SK-N-SH (cell line): ENCODE data around the gene ERC2. TPM values are rescaled to one million over a fixed set of nuclear protein-coding genes. Genes with fewer than 3 reads are reported as not detected.

Experiments used
- CTCF ChIA-PET: fragments of 300-600, 350-600 bp; formaldehyde crosslinking; extraction: SDS; loops from one replicate; lab custom pipeline; 2021; lab: Yijun Ruan, JAX
- POLR2A ChIA-PET: fragments of 350-600 bp; sonication (Branson Sonifier 250); formaldehyde crosslinking; extraction: SDS; loops from one replicate; lab custom pipeline; 2020; ENCODE audit warnings: antibody characterized with exemption, inconsistent platforms; lab: Yijun Ruan, JAX
- DNase-seq: peaks from one replicate; pipeline ENCODE4 v3.0.0; 2012
- H2AFZ ChIP-seq: fragments of 200-600 bp; sonication (generic); 2 replicates; pipeline ENCODE4 v1.8.1; 2016; ENCODE audit warnings: antibody characterized with exemption, mild to moderate bottlenecking, low read depth
- H3F3A ChIP-seq: fragments of 200-600 bp; sonication (generic); replicated peaks from 2 replicates; pipeline ENCODE3; 2016; ENCODE audit warnings: antibody characterized with exemption, mild to moderate bottlenecking; ENCODE audit not compliant: insufficient read depth
- H3K27ac ChIP-seq, 2 experiments: fragments of 200-500 bp in 1 of 2; fragments of 200-600 bp in 1 of 2; sonication (Bioruptor generic) in 1 of 2; sonication (generic), shearing (Covaris generic) in 1 of 2; 2 replicates each; pipeline versions ENCODE4 v1.5.1 to v1.6.1; 2014 to 2016; ENCODE audit warnings: low read depth in 2 of 2, inconsistent platforms in 1 of 2, low read length in 1 of 2, mild to moderate bottlenecking in 1 of 2, mixed read lengths in 1 of 2
- H3K27me3 ChIP-seq: fragments of 200-600 bp; sonication (generic), shearing (Covaris generic); 2 replicates; pipeline ENCODE4 v1.6.1; 2016; ENCODE audit warnings: mixed run types; ENCODE audit not compliant: insufficient read depth
- H3K36me3 ChIP-seq, 2 experiments: fragments of 200-500 bp in 1 of 2; fragments of 200-600 bp in 1 of 2; sonication (Bioruptor generic) in 1 of 2; sonication (generic) in 1 of 2; replicated peaks in 1 of 2; 2 replicates each; pipeline versions ENCODE3 to v1.5.1; 2014 to 2016; ENCODE audit warnings: low read length in 1 of 2, mild to moderate bottlenecking in 1 of 2; ENCODE audit not compliant: insufficient read depth in 2 of 2, control insufficient read depth in 1 of 2
- H3K4me1 ChIP-seq, 2 experiments: fragments of 200-500 bp in 1 of 2; fragments of 200-600 bp in 1 of 2; sonication (Bioruptor generic) in 1 of 2; sonication (generic), shearing (Covaris generic) in 1 of 2; 2 replicates each; pipeline versions ENCODE4 v1.5.1 to v1.6.1; 2014 to 2016; ENCODE audit warnings: low read depth in 1 of 2, low read length in 1 of 2, mixed run types in 1 of 2; ENCODE audit not compliant: insufficient read depth in 2 of 2, control insufficient read depth in 1 of 2
- H3K4me2 ChIP-seq: fragments of 200-600 bp; sonication (generic), shearing (Covaris generic); 2 replicates; pipeline ENCODE4 v1.6.1; 2017; ENCODE audit warnings: mixed run types
- H3K4me3 ChIP-seq, 2 experiments: fragments of 200-500 bp in 1 of 2; fragments of 200-600 bp in 1 of 2; sonication (Bioruptor generic) in 1 of 2; sonication (generic), shearing (Covaris generic) in 1 of 2; 2 replicates each; pipeline versions ENCODE4 v1.5.1 to v1.8.1; 2014 to 2016; ENCODE audit warnings: low read depth in 2 of 2, inconsistent platforms in 1 of 2, low read length in 1 of 2, mild to moderate bottlenecking in 1 of 2, mixed read lengths in 1 of 2, moderate library complexity in 1 of 2
- H3K79me2 ChIP-seq: fragments of 200-600 bp; sonication (generic); 2 replicates; pipeline ENCODE4 v1.8.1; 2017; ENCODE audit warnings: mild to moderate bottlenecking; ENCODE audit not compliant: insufficient read depth
- H3K9ac ChIP-seq: fragments of 200-600 bp; sonication (generic); 2 replicates; pipeline ENCODE4 v1.6.1; 2017; ENCODE audit warnings: mixed run types
- H3K9me2 ChIP-seq: fragments of 200-600 bp; sonication (generic); 2 replicates; pipeline ENCODE4 v1.6.1; 2017; ENCODE audit warnings: mixed run types
- H3K9me3 ChIP-seq: fragments of 200-600 bp; sonication (generic); 2 replicates; pipeline ENCODE4 v1.6.1; 2017; ENCODE audit warnings: mixed run types, mild to moderate bottlenecking, moderate library complexity
- H4K20me1 ChIP-seq: fragments of 200-600 bp; sonication (generic); 2 replicates; pipeline ENCODE4 v1.6.1; 2017; ENCODE audit warnings: mild to moderate bottlenecking, mixed run types; ENCODE audit not compliant: insufficient read depth
- CHD2 ChIP-seq: fragments of 150-350 bp; IDR thresholded peaks from 2 replicates; pipeline ENCODE4 v1.6.1; 2018; ENCODE audit warnings: low read length; ENCODE audit not compliant: partially characterized antibody
- ELF1 ChIP-seq: IDR thresholded peaks from 2 replicates; pipeline ENCODE4 v1.4.0; 2012
- FOSL2 ChIP-seq: IDR thresholded peaks from 2 replicates; pipeline ENCODE4 v1.4.0; 2012; ENCODE audit warnings: low read depth, mild to moderate bottlenecking, moderate library complexity, borderline replicate concordance
- FOXJ3 ChIP-seq: sonication (generic); formaldehyde crosslinking; IDR thresholded peaks from 2 replicates; pipeline ENCODE4 v1.5.1; 2020; ENCODE audit warnings: mild to moderate bottlenecking, missing genetic modification reagents
- FOXM1 ChIP-seq: IDR thresholded peaks from 2 replicates; pipeline ENCODE4 v1.4.0; 2012; ENCODE audit warnings: low read depth, mild to moderate bottlenecking
- GABPA ChIP-seq: IDR thresholded peaks from 2 replicates; pipeline ENCODE4 v1.4.0; 2012; ENCODE audit warnings: low read depth, mild to moderate bottlenecking
- JUND ChIP-seq: IDR thresholded peaks from 2 replicates; pipeline ENCODE4 v1.4.0; 2012
- MEF2A ChIP-seq: IDR thresholded peaks from 2 replicates; pipeline ENCODE4 v1.4.0; 2012; ENCODE audit warnings: low read depth, borderline replicate concordance
- MXI1 ChIP-seq: IDR thresholded peaks from 2 replicates; pipeline ENCODE4 v1.6.1; 2012; ENCODE audit warnings: mild to moderate bottlenecking, low read depth, low read length, improper control_type of control experiment
- NFIC ChIP-seq: IDR thresholded peaks from 2 replicates; pipeline ENCODE4 v1.4.0; 2012; ENCODE audit warnings: borderline replicate concordance
- POLR2AphosphoS5 ChIP-seq: IDR thresholded peaks from 2 replicates; pipeline ENCODE4 v1.6.1; 2012; ENCODE audit warnings: low read depth, low read length
- RCOR1 ChIP-seq: fragments of 150-350 bp; IDR thresholded peaks from 2 replicates; pipeline ENCODE4 v1.6.1; 2017; ENCODE audit warnings: antibody characterized with exemption, low read length
- RXRA ChIP-seq: IDR thresholded peaks from 2 replicates; pipeline ENCODE4 v1.4.0; 2012; ENCODE audit warnings: low read depth, mild to moderate bottlenecking, borderline replicate concordance
- SIN3A ChIP-seq: IDR thresholded peaks from 2 replicates; pipeline ENCODE4 v1.6.1; 2012; ENCODE audit warnings: low read depth, mild to moderate bottlenecking, low read length, moderate library complexity, borderline replicate concordance
- TAF1 ChIP-seq: IDR thresholded peaks from 2 replicates; pipeline ENCODE4 v1.6.1; 2012; ENCODE audit warnings: low read depth, mild to moderate bottlenecking, low read length, moderate library complexity, borderline replicate concordance
- TCF12 ChIP-seq: IDR thresholded peaks from 2 replicates; pipeline ENCODE4 v1.4.0; 2012
- YY1 ChIP-seq: IDR thresholded peaks from 2 replicates; pipeline ENCODE4 v1.4.0; 2012; ENCODE audit warnings: low read depth, mild to moderate bottlenecking
- WGBS: methylation state at CpG from one replicate; pipeline ENCODE4 v1.1.6; 2017; ENCODE audit warnings: low lambda C conversion rate; 5-methylcytosine and 5-hydroxymethylcytosine counted together
- polyA plus RNA-seq, 3 experiments: library from polyadenylated mRNA; depleted of rRNA; stranded (reverse); fragments of >200 nt; gene quantifications; 2 replicates each; pipeline ENCODE4 v1.2.3, GENCODE V29; 2012
- TF ChIP-seq, protein P1 (sequence below): fragments of 200-600 bp; sonication (generic); IDR thresholded peaks from 2 replicates; pipeline ENCODE4 v1.6.1; 2017; ENCODE audit warnings: antibody characterized with exemption, mild to moderate bottlenecking, moderate library complexity

Gene ERC2
- polyA plus RNA-seq, 1 of the 3 experiments (the other 2 are of a cell fraction): 1.6 TPM

- H3F3A ChIP-seq: no peaks in the 10 kb centered on the region
- H3K4me3 ChIP-seq: no peak overlapping the region
- H3K9ac ChIP-seq: no peak overlapping the region
- H3K4me1 ChIP-seq: peaks cover 0 to 12% of the 10 kb centered on the region in 2 experiments; a peak in 1 of 4 replicates
- no peaks in the 10 kb centered on the region for H3K9me2 ChIP-seq
- POLR2A ChIA-PET: no interaction called here
- no peaks in the 10 kb centered on the region for H3K27me3 ChIP-seq
- WGBS: 50% methylated on average over 3 of the region's 3 CpGs
- H3K36me3 ChIP-seq: no peaks in the 10 kb centered on the region
- no peaks in the 10 kb centered on the region for H3K9me3 ChIP-seq
- no peak overlapping the region for H3K4me2 ChIP-seq
- no peak for DNase-seq
- H2AFZ ChIP-seq: no peak overlapping the region
- TF ChIP-seq NFIC (no peak), POLR2AphosphoS5 (no peak), CHD2 (no peak), FOXM1 (no peak), FOSL2 (no peak), TCF12 (no peak)
- no peaks in the 10 kb centered on the region for H3K79me2 ChIP-seq
- CTCF ChIA-PET: interaction anchor here (0.9 to 1.0 kb wide), 2 partner anchors 16 to 46 kb away, joined by 3 read pairs; no protein-coding TSS in a partner anchor
- H3K27ac ChIP-seq: no peak overlapping the region
- no peaks in the 10 kb centered on the region for H4K20me1 ChIP-seq
Observed at GRCh38 chr3:55675478-55675877, 792.8 kb downstream of the ERC2 start.

DNA sequence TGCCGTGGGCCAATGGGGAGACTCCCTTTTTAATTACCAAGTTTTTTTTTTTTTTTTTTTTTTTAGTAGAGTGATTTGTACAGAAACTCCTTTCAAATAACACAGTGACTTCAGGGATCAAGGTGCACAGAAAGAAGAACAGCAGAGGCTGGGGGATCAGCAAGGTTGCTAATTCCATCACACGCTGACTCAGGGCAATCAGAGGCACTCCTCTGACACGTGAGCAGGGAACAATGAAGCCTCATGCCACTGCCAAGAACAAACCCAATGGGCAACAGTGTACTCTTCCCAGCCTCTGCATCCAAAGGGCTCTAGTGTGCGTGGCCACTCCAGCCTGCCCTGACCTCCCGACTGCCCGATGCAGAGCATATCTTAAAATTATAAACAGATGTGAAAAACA is 794.5 kb downstream of the ERC2 start:
- no peaks in the 10 kb centered on the region for H3F3A ChIP-seq

More for the DNA sequence above, 794.5 kb downstream of the ERC2 start:
- H3K4me1 ChIP-seq: peaks cover 0 to 10% of the 10 kb centered on the region in 2 experiments; a peak in 1 of 4 replicates
- no peak overlapping the region for H3K27ac ChIP-seq
- H3K9me3 ChIP-seq: no peaks in the 10 kb centered on the region
- WGBS: 63% methylated on average over 5 of the region's 6 CpGs
- H3K4me2 ChIP-seq: no peak overlapping the region
- H3K27me3 ChIP-seq: no peaks in the 10 kb centered on the region
- no peaks in the 10 kb centered on the region for H3K9me2 ChIP-seq
- no peaks in the 10 kb centered on the region for H3K36me3 ChIP-seq
- no peak for TF ChIP-seq MEF2A
- no peak for TF ChIP-seq FOXJ3
- TF ChIP-seq GABPA: no peak
- TF ChIP-seq JUND: no peak
- no peak for TF ChIP-seq TAF1
- TF ChIP-seq CHD2: no peak
- no peak for TF ChIP-seq RXRA
- TF ChIP-seq SIN3A: no peak
- no peak for TF ChIP-seq ELF1
- TF ChIP-seq, protein P1, sequence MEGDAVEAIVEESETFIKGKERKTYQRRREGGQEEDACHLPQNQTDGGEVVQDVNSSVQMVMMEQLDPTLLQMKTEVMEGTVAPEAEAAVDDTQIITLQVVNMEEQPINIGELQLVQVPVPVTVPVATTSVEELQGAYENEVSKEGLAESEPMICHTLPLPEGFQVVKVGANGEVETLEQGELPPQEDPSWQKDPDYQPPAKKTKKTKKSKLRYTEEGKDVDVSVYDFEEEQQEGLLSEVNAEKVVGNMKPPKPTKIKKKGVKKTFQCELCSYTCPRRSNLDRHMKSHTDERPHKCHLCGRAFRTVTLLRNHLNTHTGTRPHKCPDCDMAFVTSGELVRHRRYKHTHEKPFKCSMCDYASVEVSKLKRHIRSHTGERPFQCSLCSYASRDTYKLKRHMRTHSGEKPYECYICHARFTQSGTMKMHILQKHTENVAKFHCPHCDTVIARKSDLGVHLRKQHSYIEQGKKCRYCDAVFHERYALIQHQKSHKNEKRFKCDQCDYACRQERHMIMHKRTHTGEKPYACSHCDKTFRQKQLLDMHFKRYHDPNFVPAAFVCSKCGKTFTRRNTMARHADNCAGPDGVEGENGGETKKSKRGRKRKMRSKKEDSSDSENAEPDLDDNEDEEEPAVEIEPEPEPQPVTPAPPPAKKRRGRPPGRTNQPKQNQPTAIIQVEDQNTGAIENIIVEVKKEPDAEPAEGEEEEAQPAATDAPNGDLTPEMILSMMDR: no peak
- no peak for TF ChIP-seq FOSL2
- no peak for TF ChIP-seq MXI1
- no peak for TF ChIP-seq YY1
- no peak for TF ChIP-seq NFIC
- no peak for TF ChIP-seq RCOR1
- TF ChIP-seq, all 33 proteins: peak for 0
- POLR2A ChIA-PET: interaction anchor here (0.6 kb wide), 1 partner anchor 23 kb away, joined by 8 read pairs; no protein-coding TSS in a partner anchor
- Histone ChIP-seq H3K9ac (no peak overlapping the region), H4K20me1 (no peaks in the 10 kb centered on the region), H3K79me2 (no peaks in the 10 kb centered on the region), H3K4me3 (no peak overlapping the region), H2AFZ (no peak overlapping the region)
- CTCF ChIA-PET: no interaction called here
- peak; percentile 44 for DNase-seq
